NOMO-1 (cell line): ENCODE measurements around the gene SLC38A3.
"Not testable (repeated sequence)": the region's sequence is repeated elsewhere in the genome, so short reads cannot be mapped to it uniquely, and the experiment has no call there.

Source experiments
- DNase-seq, 2 experiments: peaks; one replicate each; lab custom pipeline; 2025; ENCODE audit not compliant: unreplicated experiment in 2 of 2; lab: John Stamatoyannopoulos, UW

SLC38A3 gene

DNA sequence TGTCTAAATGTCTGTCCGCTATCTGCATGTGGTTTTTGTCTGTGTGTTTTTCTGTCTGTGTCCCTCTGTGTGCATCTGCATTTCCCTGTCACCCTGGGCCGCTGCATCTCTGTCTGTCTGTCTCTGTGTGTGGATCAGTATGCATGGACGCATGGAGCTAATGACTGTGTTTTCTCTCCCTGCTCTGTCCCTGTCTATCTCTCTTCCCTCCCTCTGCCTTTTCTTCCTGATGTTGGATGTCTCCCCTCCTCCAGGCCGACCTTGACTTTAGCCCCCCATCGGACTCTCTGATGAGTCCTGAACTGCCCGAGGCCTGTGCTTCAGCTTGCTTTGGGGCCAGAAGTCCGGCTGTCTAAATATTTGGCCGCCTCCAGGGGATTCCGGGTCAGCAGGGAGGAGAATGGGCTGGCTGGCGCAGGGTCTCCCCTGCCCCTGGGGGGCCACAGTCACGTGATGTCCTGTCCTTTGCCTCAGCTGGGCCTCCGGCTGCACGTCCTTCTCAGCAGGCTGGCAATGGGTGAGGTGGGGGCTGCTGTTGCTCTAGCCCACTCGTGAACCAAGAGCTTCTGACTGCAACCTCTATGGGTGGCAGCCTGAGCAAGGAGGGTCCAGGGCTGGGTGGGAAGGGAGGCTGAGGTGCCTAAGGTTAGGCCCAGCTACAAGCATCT is 3.7 kb downstream of the SLC38A3 start:
- no peak for DNase-seq

DNA sequence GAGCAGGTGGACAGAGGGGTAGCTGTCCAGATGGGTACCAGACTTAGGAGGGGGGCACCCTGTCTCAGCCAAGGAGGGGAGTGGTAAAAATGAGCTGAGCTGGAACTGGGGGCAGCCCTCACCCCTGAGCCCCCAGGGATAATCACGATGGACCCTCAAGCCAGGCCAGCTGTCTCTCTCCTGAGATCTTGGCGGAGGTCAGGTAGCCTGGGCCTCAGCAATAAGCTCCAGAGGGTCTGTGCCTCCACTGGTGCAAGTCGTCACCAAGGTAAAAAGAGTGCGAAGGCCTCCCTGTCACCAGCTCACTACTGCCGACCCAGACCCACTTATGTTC is 5.1 kb downstream of the SLC38A3 start:
- DNase-seq = no peak

DNA sequence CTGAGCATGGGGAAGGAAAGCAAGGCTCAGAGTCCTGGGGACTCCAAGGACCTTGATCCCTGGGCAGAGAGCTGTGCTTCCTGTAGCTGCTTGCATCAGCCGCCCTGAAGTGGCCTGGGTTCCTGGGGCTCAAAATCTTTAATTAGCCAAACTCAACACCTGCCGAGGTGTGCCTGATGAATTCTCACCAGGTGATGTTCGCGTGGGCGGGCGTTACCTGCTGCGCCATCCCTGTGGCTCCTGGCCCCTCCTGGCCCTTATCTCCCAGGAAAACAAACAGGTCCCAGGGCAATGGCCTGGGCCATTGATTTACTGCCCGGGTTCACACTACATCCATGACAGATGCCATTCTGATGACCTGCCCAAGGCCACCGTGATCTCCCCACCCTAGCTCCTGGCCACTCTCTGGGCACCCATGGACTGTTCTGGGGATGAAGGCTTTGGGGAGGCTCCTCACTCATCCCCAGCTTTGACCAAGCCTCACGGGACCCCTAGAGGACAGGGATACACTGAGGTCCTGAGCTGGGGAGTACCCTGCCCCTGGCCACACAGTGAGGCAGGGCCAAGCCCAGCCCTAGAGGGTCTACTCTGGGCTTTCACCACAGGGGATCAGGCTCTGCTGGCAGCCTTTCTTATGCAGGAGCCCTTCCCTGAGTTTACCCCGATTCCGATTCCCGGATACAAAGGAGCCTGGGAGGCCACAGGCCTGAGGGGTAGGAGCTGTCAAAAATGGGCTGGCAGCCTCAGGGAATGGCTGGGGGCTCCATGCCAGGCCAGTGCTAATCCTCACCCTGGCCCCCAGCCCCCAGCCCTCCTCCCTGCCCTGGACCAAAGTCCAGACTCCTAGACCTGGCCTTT is 5.7 kb downstream of the SLC38A3 start:
- DNase-seq = no peak

- DNase-seq = not testable (repeated sequence)
Measured at GRCh38 chr3:50211368-50211717, 6.3 kb downstream of the SLC38A3 start.

GRCh38 chr3:50211930-50212329 is 6.9 kb downstream of the SLC38A3 start:
- peak; percentile 12 to 40 for DNase-seq

DNA sequence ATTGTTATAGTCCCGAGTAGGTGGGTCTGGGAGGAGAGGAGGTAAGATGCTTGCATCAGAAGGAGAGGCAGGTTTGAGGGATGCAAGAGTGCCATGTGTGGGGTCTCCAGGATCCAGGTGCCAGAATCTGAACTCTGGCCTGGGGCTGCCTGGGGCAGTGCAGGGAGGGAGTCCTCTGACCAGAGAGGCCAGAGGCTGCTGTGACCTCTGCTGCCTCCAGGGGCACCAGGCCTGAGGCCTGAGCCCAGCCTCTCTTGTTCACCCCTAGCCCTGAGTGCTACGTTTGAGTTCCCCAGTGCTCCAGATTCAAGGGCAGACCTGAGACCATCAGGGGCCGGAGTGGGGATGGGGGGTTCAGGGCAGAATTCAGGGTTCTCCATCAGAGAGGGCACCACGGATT is 7.4 kb downstream of the SLC38A3 start:
- no peak for DNase-seq

- no peak for DNase-seq
Measured at GRCh38 chr3:50212971-50213370, 7.9 kb downstream of the SLC38A3 start.

GRCh38 chr3:50213373-50213772 is 8.3 kb downstream of the SLC38A3 start:
- no peak for DNase-seq

- DNase-seq = no peak
Measured at GRCh38 chr3:50214824-50215223, 9.8 kb downstream of the SLC38A3 start.

GRCh38 chr3:50215529-50215928 is 10.5 kb downstream of the SLC38A3 start:
- no peak for DNase-seq

DNA sequence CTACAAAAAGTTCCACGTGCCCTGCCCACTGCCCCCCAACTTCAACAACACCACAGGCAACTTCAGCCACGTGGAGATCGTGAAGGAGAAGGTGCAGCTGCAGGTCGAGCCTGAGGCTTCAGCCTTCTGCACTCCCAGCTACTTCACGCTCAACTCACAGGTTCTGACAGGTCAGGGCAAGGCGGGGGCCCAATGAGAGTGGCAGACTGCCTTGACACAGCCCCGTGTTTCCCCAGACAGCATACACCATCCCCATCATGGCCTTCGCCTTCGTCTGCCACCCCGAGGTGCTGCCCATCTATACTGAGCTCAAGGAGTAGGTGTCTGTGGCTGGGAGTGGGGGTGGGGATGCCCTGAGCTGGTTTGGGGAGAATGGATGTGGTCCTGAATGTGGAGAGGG is 12.6 kb downstream of the SLC38A3 start:
- DNase-seq = no peak

GRCh38 chr3:50218448-50218847 is 13.4 kb downstream of the SLC38A3 start:
- no peak for DNase-seq

DNA sequence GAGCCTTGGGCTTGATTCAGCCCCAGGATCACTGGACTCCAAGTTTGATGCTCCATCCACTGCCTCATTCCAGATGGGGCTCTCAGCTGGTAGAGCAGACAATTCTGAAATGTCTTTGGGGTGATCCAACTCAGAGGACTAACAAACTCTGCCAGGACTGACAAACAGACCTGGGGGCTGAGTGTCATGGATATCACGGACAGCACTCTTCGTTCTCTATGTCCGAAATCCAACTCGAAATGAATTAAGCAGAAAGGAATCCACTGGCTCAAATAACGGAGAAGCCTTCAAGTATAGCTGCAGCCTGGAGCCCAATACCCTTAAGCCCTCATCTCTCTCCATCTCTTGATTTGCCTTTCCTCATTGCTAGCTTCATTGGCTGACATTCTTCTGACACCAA is 14.2 kb downstream of the SLC38A3 start:
- no peak for DNase-seq

DNA sequence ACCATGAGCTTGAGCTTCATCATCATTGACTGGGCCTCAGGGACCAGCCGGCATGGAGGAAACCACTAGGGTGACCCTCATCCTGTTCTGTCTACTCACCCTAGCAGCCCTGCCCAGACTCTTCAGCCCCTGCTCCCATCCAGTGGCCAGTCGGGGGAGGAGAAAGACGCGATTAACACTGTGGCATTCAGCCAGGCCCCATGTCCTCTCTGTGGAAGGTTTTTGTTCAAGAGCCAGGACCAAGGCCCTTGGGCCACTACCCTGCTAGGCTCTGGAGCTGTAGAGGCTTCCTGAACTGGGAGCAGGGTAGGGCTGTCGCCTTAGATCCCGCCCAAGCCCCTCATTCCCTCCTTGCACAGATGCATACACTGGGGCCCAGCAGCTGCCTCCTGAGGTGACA is 15.0 kb downstream of the SLC38A3 start:
- DNase-seq = no peak

- no peak for DNase-seq
Measured at GRCh38 chr3:50221051-50221410, 16.0 kb downstream of the SLC38A3 start.

- DNase-seq = no peak
Measured at GRCh38 chr3:50221411-50222168, 16.5 kb downstream of the SLC38A3 start.

GRCh38 chr3:50222169-50222528 is 17.1 kb downstream of the SLC38A3 start:
- no peak for DNase-seq

GRCh38 chr3:50224639-50225038 is 19.6 kb downstream of the SLC38A3 start:
- DNase-seq = no peak

- peak; percentile 42 to 48 for DNase-seq
Measured at GRCh38 chr3:50226888-50227389, 21.9 kb downstream of the SLC38A3 start.

- peak; percentile 91 to 96 for DNase-seq
Measured at GRCh38 chr3:50227390-50228183, 22.5 kb downstream of the SLC38A3 start.
